NCI-H524 treated with DMSO at 0.1 percent for 48 hours (cell line): ENCODE measurements around the gene IQCM.
"Not testable (repeated sequence)": the region's sequence is repeated elsewhere in the genome, so short reads cannot be mapped to it uniquely, and the experiment has no call there.

Experiments used
- DNase-seq: peaks from one replicate; lab custom pipeline; 2025; lab: John Stamatoyannopoulos, UW

IQCM gene

DNA sequence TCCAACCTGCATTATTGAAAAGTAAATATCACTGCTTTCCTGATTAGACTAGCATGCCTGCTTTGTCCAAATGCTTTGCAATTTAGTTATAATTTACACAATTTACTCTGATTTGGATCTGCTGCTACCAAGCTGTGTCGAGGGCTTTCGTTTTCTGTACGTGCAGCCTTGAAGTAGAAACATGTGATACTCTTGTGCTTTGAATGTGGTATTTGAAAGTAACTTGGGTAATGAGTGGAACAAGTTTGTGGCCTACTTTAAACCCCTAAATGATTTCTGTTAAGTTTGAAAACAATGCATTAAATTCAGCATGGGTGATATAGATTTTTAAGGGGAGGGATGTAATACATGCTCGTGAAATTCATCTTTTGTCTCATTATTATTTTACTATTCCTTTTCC is 240.7 kb downstream of the IQCM start:
- peak; percentile 0 for DNase-seq

DNA sequence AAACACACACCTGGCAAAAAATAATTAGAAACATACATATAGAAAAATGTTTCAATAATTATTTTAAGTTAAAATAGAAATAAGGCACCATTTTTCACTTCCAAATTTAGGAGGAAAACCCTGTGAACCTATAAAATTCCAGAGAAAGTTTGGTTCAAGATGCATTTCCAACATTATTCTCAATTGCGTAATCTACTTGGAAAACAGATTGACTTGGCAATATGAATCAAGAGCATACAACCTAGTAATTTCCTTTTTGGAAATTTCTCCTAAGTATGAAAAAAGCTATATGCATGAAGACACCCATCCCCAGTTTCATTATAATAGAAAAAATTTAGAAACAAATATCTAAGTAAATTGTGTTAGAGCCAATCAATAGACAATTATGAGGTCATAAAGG is 242.9 kb downstream of the IQCM start:
- DNase-seq = no peak

DNA sequence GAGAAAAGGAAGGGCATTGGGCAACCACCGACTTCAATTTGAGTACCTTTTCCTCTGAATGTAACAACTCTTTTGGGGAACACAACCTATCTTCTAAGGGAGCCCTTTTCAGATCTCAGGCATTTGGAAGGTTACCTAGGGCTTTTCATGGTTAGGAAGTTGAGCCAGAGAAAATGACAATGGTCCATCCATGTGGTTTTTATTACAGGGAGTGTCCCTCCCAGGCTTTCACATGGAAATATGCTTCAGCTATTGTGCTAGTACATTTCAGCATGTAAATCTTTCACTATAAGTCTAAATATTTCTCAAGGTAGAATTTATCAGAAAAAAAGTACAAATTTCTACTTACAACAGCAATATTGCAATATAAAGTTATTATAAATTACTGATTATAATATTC is 259.8 kb downstream of the IQCM start:
- DNase-seq = no peak

DNA sequence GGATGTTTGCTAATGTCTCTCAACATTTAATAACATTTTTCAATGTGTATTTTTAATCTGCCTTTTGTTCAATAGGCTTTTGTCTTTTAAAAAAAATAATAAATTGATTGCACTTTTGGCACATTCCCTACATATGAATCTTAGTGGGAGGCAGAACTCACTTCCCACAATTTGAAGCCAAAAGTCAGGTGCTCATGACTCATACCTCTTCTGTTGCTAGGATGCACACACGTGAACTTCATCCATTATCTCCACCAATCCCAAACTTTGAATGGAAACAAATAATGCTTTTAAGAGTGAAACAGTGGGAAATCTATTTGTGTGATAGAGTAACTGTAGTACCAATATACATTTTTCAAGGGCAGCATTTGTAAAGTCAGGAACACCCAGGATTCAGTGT is 260.5 kb downstream of the IQCM start:
- no peak for DNase-seq

DNA sequence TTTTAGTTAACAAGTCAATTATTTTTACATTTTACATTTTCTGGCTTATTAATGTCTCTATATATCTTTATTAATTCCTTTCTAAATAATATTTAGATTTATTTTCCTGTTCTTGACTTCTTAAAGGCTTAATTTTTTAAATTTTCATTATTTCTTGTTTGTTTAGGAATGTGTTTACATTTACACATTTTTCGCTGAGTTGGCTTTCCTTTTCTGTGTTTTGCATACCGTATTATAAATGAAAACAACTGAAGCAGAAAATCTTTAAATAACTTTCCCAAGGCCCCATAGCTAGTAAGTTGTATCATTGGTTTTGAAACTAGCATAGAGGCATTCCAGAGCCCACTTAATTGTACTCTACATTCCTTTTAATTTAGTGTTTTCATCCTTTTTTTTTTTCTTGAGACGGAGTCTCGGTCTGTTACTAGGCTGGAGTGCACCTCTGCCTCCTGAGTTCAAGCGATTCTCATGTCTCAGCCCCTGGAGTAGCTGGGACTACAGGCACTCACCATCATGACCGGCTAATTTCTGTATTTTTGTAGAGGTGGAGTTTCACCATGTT is 261.6 kb downstream of the IQCM start:
- DNase-seq = no peak

DNA sequence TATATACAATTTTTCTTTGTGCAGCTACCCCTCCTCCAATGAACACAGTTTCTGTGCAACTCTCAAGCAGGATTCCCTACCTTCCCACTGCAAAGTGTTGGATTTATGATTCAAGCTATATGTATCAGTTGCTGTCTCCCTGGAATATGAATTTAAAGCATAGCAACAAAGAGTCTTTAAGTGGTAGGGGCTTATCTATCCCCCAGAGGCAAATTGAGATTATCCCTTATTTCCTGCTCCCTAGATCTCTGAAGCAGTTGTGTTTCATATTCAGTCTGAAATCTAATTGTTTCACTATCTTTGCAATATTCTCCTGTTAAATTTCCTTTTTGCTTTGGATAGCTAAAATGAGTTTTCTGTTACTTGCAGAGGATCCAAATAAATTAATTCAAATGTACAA is 263.0 kb downstream of the IQCM start:
- DNase-seq = no peak

DNA sequence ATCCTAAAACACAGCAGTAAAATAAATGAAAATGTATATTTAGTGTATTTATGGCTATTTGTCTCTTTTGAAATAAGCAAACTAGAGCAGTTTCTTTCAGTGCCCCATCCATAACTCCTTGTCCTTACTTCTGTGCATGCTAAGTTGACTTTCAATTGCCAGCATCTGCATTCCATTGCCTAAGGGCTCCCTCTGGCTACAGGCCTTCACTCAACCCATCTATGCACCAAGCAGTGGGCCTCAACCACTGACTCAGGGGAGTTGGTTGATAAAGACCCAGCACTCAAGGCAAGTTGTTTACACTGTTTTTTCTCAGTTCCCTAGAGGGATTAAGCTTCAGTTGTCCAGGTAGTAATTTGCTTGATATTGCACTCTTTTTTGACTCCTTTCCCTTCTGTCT is 265.7 kb downstream of the IQCM start:
- no peak for DNase-seq

DNA sequence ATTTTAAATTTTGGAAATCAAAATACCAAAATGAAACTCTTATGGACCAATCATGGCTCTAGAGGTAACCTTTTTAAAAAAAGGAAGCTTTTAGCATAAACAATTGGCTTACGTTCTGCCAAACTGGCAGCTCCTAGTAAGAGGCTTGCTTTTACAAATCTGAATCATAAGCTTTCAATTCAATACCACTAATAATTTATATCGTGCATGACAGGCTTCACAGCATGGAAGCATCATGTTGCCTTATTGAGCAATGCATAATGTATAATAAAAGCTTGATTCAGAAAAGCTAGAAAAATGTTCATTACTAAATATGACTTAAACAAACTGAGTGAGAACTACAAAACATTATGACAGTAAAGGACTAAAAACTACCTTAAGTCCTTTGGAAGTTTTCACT is 280.9 kb downstream of the IQCM start:
- no peak for DNase-seq

DNA sequence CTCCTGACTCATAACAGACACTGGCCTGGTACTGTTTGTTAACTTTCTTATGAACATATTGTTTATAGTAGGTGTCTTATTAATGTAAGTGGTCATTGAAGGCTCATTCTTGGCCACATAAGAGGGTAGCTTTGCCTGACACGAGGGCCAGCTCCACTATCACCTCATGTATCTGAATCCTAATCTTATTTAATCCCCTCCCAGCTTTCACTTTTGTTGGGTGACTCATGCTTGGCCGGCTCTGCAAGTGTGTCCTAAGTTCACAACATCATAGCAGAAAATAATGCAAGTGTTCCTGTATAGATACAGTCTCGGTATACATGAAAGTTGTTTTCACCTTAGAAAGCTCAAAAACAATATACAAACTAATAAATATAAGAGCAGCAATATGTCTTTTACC is 283.8 kb downstream of the IQCM start:
- peak; percentile 0 for DNase-seq

DNA sequence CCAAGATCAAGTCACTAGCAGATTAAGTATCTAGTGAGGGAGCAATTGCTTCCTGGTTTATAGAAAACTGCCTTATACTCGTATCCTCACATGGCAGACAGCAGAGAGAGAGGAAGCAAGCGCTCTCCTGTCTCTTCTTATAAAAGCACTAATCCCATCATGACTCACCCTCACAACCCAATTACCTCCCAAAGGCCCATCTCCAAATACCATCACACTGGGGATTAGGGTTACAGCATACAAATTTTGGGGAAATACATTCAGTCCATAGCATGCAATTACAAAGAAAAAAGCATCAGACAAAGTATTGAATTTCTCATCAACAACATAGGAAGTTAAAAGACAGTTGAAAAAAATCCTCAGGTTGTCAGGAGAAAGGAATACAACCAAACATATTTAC is 292.6 kb downstream of the IQCM start:
- DNase-seq = no peak

DNA sequence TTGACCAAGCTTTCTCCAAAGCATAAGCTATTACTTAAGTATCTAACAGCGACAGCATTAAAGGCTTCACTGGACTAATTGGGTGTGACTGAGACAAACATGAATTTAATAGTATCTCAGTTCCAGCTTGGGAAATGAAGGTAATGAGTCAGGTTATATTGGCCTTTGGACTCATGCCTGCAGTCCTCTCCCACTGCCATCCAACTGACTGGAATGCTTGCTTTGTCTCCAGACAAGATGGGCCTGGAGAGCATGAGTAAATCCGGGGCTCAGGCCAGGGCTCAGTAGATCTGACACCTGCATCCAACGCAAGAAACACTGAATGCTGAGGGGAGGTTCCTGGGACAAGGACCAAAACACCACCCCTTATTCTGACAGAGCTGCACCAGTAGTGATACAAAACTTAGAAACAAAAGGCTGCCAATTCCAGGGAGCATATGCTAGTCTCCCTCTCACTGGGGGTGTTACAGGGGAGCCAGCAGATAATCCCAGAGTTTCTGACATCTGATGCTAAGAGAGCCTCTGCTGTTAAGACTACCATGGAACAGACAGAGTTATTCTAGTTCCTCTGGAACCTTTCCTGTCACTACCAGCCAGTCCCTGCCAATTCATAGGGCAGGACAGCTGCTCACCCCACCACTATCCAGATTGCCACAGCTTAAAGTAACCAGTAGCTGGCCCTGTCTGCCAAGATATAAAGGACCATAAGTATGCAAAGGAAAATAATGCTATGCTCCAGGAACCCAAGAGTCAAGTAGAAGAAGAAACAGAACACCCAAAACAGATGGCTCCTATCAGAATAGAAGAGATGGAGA is 293.8 kb downstream of the IQCM start:
- DNase-seq = peak; percentile 37

DNA sequence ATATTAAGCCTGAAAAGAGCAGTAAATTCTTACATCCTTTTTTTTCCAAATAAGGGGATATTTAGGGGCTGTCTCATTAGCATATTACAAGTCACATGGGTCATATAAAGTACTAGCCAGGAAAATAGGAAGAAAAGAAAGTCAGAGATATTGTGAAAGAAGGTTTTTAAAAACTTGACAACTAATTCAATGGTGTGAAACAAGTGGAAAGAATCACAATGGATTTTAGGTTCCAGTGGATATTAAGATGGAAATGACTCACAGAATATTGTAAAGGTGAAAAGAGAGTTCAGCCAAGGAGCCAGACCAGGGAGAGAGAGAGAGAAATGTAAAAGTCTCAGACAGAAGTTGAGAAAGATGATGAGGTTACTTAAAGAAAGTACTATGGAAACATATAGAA is 297.2 kb downstream of the IQCM start:
- DNase-seq = no peak

DNA sequence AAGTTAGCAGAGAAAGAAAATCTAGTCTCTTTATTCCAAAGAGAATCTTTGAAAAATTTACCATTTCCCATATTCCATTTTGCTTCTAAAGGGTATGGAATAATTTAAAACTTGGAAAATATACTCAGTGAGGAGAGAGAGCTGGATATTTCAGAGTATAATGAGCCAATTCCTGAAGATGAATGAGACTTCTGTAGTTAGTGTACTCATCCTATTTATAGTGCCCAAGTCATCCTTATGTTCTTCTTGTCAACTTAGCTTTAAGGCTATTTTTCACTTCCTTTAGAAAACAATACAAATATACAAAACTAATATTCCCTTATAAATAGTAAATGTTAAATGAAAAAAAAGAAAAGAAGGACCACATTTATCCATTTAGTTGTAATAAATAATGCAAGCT is 302.6 kb downstream of the IQCM start:
- DNase-seq = no peak

DNA sequence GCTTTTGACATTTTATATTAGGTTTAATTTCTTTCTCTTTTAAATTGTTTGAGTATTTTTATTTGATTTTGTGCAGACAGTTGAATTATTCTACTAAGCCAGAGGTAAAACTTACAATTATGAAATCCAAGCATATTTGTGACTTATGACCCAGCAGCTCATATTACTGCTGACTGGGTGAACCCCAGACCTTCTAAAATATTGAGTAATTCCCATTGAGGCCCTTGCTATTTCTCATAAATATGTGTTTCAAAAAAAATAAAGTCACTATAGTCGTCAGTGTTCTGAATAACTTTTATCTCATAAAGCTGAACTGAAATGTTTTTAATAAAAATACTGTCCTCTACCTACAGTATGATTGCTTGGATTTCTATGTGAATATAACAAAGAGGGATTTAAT is 303.1 kb downstream of the IQCM start:
- DNase-seq = no peak

DNA sequence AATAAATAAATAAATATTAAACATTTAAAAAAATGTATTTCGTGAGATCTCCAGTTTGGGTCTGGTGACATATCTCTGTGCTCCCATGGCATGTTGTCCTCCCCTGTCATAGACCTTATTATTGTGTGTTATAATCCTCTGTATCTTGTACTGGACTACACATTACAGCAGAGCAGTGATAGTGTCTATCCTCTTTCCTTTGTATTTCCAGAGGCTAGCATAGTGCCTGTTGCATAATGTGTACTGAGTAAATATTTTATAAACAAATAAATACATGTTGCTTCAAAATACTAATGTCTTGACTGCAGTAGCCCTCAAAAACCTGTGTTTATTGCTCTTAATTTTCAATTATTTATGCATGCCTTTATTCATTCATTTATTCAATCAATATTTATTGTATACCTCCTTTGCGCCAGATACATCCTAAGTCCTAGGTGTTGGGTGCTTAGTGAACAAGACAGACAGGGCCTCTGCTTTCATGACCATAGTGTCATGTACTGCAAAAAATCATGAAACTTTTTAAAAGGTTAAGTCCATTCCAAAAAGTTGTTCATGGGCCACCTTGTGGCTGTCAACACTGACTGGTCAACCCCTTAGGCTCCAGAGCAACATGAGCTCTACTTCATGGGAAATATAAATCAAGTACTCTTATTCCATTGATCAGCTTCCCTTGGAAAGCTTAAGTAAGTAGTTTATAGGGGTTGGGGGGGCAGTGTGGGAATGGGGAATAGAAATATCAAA is 303.9 kb downstream of the IQCM start:
- DNase-seq = no peak

DNA sequence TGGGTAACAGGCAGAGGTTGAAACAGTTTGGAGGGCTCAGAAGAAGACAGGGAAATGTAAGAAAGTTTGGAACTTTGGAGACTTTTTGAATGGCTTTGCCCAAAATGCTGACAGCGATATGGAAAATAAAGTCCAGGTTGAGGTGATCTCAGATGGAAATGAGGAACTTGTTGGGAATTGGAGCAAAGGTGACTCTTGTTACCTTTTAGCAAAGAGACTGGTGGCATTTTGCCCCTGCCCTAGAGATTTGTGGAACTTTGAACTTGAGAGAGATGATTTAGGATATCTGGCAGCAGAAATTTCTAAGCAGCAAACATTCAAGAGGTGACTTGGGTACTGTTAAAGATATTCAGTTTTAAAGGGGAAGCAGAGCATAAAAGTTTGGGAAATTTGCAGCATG is 308.3 kb downstream of the IQCM start:
- DNase-seq = not testable (repeated sequence)

DNA sequence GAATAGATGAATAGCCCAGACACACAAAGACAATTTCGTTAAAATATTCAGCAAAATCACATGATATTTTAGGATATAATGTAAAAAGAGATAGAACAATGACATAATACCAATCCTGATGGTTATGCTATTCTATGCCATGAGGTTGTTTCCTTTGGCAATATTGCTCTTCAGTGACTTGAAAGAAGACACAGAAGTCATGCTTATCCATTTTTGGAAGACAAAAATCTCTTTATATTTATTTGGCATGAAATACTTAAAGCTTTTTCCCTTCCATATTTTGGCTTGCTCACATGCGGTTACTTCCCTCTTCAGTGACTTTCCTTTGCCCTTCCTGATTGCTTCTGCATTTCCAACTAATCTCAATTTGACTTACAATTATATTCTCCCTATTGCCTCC is 314.8 kb downstream of the IQCM start:
- DNase-seq = no peak

DNA sequence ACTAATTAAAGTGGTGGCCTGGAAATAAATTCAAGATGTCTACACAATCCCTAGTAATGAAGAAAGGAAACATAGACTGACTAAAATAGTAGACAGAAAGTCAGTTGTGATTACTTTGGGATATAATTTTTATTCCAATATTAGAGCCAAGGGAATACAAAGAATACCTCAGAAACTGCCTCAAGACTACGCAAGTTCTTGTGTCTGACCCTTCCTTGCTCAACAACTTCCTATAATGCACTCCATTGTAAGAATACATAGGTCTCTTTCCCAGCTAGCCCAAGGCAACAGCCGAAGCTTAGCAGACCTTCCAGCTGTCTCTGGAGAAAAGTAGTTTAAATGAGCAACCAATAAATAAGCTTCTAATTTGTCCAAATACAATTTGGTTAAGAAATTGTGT is 315.9 kb downstream of the IQCM start:
- no peak for DNase-seq

DNA sequence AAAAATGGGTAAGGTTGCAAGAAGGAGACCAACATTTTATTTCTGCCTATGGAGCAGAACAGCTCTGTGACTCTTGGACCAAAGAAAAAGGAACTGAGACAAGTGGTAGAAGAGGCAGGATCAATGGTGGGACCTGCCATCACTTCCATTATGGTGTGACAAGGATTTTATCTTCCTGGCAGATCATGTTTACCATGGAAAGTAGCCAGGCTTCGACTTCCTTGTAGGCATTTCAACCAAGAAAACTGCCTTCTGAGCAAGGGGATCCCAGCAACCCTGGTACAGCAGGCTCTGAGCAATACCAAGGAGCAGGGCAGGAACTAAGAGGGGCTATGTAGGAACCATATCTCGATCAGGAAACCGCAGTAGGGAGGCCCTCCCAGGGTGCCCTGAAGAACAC is 317.4 kb downstream of the IQCM start:
- no peak for DNase-seq

DNA sequence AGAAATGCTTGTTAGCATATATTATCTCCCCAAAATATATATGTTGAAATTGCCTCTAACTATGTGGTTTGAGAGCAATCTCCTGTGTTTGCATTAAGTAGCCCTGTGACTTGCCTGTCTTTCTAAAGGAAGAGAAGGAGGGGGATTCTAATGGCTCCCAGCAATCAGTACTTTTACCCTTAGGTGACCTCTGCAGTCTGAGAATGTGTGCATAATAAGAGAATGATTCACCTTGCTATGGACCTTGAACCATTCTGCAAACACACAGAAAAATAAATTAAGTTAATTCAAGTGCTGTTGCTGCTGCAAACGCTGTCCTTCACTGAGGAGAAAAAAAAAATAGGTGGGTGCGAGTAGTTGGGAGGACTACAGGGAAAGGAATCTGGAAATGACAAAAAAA is 322.2 kb downstream of the IQCM start:
- DNase-seq = no peak

DNA sequence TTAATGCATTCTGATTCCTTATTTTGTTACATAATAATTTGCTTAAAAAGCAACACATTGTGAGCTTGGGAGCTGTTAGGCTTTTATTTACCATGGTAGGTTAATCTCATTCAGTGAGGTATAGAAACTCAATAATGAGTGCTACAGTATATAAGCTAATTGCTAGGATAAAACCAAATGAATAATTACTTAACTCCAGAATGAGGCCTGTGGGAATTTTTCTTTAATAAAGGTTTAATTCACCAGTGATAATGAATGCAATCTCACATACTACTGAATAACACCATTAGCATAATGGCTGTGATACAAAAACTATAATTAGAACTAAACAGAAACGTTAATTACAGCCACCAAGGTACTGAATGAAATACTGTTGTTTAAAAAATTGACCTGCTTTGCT is 326.3 kb downstream of the IQCM start:
- DNase-seq = no peak

DNA sequence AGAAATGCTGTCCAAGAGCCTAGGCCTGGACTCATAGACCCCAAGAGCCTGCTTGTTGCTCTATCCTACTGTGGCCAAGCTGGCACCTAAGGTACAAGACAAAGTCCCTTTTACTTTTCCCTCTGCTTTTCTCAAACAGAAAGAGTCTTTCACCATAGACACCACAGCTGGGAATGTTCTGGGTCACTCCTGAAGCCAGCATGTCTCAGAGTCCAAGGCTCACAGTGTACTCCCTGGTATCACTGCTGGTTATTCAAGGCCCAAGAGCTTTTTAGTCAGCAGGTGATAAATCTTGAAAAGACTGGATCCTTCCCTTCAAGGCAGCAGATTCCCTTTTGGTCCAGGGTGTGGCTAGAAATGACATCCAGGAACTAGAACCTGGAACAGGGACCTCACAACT is 328.8 kb downstream of the IQCM start:
- no peak for DNase-seq

DNA sequence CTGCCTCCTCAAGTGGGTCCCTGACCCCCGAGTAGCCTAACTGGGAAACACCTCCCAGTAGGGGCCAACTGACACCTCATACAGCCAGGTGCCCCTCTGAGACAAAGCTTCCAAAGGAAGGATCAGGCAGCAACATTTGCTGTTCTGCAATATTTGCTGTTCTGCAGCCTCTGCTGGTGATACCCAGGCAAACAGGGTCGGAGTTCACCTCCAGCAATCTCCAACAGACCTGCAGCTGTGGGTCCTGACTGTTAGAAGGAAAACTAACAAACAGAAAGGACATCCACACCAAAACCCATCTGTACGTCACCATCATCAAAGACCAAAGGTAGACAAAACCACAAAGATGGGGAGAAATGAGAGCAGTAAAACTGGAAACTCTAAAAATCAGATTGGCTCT is 347.0 kb downstream of the IQCM start:
- DNase-seq = not testable (repeated sequence)
